Activated naive CD8-positive, alpha-beta T cell treated with anti-CD3 and anti-CD28 coated beads, Interleukin-2, amount 50 U/mL, for 16 hours (primary cell): ENCODE measurements around the gene OR1F1.
"Not testable (repeated sequence)": the region's sequence is repeated elsewhere in the genome, so short reads cannot be mapped to it uniquely, and the experiment has no call there.

Experiments used
- DNase-seq: peaks from one replicate; pipeline ENCODE4 v3.0.0-alpha.2; 2020; ENCODE audit warnings: low read depth, low spot score

The OR1F1 gene

DNA sequence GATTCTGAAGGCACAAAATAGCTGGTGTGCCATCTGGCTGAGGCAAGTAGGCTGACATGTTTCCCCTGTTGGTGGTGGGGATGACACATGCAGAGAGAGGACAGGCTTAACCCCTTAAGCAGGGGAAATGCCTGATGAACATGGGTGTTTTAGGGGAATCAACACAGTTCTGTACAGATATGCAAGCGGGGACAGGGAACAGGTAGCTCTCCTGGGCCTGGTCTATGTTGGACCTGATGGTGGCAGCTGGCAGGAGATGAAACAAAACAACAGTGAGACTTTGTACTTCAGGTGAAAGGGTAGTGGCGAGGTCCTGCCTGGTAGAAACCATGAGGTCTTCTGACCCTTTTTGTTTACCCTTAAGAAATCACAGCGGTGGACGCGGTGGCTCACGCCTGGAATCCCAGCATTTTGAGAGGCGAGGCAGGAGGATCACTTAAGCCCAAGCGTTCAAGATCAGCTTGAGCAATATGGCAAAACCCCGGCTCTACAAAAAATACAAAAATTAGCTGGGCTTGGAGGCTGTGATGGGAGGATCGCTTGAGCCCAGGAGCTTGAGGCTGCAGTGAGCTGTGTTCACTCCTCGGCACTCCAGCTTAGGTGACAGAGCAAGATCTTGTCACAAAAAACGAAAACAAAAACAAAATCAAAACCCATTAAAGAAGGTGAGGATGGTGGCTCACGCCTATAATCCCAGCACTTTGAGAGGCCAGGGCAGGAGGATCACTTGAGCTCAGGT, 10.5 kb downstream of the OR1F1 start:
- no peak for DNase-seq

DNA sequence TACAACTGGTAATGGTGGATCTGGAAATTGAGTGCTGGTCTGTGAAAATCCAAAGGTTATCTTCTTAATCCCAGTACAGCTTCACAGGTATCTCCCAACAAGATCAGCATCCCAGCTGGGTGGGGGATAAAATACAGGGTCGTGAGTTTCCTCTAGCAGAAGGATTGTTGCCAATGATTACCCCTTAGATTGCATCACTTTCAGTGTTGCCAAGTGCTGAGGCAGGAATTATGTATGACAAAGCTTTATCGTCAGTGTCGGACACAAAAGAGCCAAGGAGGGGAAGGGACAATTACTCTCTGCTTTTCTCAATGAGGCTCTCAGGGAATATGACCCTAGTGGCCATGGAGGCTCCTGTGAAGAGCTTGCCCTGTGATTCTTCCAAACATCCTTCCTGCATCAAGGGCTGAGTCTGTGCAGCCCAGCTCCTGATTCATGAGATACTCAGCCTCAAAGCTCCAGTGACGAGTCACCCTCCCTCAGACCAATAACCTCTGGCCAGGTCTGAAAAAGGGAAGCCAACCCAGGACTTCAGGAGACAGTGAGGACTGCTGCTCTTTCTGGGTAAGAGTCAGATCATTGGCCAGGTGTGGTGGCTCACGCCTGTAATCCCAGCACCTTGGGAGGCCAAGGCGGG, 15.0 kb downstream of the OR1F1 start:
- DNase-seq, result no peak

DNA sequence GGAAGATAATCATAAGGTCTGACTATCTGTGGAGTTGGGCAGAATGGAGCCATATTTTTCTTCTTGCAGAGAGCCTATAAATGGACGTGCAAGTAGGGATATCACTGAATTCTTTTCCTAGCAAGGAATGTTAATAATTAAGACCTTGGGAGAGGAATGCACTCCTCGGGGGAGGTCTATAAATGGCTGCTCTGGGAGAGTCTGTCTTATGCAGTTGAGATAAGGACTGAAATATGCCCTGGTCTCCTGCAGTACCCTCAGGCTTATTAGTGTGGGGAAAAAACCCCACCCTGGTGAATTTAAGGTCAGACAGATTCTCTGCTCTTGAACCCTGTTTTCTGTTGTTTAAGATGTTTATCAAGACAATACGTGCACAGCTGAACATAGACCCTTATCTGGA, 17.9 kb downstream of the OR1F1 start:
- DNase-seq, result not testable (repeated sequence)

DNA sequence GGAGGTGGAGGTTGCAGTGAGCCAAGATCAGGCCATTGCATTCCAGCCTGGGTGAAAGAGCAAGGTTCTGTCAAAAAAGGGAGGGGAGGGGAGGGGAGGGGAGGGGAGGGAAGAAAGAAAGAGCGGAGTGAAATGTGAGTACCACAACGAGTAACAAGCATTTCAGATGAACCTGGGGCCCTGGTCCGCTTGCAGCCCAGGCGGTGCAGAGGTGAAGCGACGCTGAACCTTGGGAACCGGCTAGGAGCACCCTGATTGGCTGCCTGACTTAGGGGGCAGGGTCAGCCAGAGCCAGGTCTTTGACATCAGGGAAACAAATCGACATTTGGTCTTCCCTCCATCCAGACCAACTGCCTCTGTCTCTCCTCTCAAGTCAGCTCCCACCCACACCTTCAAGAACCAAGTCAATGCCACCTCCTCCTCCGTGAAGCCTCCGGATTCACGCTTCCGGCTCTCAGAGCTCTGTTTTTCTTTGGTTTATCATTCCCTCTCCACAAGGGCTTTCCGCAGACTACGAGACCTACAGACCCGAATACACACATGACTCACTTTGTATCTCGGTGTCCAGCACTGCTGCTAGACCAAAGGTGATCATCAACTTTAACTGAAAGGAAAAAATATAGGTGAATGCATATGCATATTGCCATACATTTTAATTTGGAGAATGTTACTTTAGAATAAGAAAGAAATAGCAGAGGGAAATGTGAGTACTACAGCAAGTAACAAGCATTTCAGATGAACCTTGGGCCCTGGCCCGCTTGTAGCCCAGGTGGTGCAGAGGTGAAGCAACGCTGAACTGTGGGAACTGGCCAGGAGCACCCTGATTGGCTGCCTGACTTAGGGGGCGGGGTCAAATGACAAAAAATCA, 19.3 kb downstream of the OR1F1 start:
- DNase-seq, result no peak

DNA sequence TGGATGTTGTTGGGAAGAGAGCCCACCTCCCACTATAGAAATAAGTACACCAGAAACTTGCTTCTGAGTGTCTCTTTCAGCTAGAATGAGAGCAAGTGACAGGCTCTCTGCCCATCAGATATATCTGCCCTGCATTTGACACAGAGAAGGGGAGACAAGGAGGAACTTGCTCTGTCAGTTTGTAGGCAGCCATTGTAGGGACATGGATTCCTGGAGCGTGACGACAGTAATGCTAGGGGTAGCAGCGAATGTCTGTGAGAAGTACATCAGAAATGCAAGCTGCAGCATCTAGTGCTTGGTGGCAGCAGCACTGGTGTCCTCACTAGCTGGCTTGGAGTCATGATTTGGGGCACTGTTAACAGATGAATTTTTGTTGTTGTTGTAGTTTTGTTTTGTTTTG, 24.0 kb downstream of the OR1F1 start:
- DNase-seq, result no peak

DNA sequence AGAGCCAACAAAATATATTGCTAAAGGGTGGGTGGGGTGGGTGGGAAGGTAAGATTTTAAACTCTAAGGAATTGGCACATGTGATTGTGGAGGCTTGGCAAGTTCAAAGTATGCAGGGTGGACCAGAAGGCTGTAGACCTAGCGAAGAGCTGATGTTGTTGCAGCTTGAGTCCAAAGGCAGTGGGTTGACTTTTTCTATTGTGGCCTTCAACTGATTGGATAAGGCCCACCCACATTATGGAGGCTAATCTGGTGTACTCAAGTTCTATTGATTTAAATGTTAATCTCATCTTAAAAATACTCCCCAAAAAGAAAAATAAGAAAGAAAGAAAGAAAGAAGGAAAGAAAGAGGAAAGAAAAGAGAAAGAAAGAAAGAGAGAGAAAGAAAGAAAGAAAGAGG, 24.6 kb downstream of the OR1F1 start:
- no peak for DNase-seq

DNA sequence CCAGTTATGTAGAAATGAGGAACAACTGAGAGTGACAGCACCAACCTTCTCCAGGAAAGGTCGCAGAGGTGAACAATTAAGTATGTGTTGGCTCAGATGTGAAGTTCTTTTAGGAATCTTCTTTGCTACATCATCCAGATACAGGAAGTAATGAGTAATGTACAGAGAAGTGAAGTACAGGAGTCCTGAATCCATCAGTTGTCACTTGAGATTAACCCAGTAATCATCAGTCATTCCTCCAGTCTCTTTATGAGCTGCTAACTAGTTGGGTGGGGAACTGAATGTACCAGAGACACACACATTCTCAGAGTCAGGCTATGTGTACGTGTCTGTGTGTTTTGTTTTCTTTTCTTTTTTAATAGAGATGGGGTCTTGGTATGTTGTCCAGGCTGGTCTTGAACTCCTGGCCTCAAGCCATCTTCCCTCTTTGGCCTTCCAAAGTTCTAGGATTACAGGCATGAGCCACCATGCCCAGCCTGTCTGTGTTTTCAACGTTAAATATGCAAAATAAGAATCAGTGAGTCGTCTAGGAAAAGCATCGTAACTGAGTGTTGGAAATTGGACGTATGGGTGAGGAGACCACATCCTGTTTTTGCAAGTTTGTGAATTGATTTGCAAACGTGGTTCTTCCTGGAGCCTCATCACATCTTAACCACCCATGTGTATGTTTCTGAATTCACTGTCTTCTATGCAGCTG, 27.0 kb downstream of the OR1F1 start:
- no peak for DNase-seq

DNA sequence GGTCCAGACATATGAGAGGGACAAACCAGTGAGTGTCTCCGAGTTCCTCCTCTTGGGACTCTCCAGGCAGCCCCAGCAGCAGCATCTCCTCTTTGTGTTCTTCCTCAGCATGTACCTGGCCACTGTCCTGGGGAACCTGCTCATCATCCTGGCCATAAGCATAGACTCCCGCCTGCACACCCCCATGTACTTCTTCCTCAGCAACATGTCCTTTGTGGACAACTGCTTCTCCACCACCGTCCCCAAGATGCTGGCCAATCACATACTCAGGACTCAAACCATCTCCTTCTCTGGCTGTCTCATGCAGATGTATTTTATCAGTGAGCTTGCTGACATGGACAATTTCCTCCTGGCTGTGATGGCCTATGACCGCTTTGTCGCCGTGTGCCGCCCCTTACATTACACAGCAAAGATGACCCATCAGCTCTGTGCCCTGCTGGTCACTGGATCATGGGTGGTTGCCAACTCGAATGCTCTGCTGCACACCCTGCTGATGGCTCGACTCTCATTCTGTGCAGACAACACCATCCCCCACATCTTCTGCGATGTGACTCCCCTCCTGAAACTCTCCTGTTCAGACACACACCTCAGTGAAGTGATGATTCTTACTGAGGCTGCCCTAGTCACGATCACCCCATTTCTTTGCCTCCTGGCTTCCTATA, 27.7 kb downstream of the OR1F1 start:
- no peak for DNase-seq

DNA sequence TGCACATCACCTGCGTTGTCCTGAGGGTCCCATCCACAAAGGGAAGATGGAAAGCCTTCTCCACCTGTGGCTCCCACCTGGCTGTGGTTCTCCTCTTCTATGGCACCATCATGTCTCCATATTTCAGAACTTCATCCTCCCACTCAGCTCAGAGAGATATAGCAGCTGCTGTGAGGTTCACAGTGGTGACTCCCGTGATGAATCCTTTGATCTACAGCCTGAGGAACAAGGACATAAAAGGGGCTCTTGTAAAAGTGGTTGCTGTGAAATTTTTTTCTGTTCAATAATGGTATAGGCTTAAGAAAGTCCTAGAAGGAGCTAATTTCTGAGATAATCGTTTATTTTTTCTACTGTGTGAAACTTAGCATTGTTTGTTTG, 28.2 kb downstream of the OR1F1 start:
- no peak for DNase-seq

DNA sequence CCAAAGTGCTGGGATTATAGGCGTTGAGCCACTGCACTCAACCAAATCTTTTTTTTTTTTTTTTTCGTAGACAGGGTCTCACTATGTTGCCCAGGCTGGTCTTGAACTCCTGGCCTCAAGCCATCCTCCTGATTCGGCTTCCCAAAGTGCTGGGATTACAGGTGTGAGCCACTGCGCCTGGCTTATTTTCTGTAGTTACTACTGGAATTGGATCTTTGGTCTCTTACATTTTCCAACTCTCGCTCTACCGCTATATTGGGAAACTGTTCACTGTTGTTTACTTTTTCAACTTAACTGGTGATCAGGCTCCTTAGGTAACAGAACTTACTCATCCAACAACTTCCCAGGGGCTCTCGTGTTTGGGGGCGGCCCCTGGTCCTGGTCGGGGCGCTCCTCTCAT, 32.8 kb downstream of the OR1F1 start:
- no peak for DNase-seq

DNA sequence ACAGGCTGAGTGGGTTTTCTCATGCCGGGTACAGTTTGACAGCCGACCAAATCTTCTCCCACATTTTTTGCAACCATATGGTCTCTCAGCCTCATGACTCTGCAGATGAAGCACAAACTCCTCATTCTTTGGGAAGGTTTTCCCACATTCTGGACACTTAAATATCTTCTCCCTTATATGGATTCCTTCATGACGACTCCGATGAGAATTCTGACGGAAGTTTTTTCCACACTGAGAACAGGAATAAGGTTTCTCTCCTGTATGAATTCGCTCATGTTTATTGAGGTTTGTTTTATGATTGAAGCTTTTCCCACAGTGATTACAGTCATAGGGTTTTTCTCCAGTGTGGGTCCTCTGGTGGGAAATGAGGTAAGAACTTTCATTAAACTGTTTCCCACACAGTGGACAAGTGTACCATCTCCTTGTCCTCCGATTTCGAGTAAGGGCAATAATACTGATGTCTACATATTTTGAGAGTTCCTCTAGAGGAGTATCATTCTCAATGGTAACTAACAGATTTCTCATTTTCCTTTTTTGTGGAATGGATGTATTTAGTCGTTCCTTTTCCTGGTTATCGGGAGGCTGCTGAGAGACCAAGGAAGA, 36.0 kb downstream of the OR1F1 start:
- DNase-seq, result no peak

DNA sequence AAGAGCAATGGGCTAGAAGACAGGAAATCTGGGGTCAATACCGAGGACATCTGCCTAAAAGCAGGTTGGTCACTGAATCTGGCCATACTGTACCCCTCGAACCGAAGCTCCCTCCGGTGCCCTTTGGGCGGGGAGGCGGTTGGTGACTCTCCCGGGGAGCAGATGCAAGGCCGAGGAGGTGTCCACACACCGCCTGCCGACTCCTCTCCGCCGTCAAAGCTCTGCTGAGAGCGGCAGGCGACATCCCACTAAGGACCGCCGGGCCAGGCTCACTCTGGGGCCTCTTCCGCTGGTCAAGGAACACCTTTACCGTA, 46.5 kb downstream of the OR1F1 start:
- DNase-seq, result no peak

DNA sequence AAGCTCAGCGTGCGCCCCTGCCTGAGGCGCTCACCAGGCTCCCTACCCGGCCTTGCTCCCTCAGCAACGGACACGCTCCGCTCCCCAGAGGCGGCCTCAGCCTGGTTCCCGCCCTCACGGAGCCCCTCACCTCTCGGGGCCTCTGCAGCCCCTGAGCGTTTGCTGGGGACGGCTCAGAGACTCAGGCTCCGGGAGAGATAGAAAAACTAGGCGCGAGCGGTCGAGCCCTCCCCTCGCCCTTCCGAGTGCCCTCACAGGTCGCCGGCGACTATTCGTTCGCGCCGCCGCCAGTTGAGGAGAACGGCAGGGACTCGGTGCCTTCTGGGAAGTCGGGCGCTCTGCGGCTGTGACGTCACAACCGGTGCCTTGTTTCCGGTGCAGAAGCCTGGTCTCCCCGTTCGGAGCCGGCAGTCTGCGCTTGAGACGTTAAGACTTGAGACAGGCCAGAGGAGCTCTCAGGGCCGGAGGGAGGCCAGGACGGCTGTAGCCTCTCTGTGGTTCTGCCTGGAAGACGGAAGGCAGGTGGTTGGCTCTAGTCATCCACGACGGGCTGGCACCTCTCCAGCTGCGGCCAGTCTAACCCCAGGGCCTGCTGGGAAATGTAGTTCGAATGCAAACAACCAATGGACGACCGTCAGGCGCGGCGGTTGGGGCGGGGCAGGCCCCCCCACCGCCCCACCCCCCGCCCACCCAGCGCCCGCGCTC, 47.0 kb downstream of the OR1F1 start, which contains the start of gene ZNF200:
TSS of gene ZNF200 (minus strand) at position 302 of the 705 bp plus-strand sequence. CDS start 1,403 bp downstream, outside the sequence.
- peak; percentile 84 for DNase-seq

DNA sequence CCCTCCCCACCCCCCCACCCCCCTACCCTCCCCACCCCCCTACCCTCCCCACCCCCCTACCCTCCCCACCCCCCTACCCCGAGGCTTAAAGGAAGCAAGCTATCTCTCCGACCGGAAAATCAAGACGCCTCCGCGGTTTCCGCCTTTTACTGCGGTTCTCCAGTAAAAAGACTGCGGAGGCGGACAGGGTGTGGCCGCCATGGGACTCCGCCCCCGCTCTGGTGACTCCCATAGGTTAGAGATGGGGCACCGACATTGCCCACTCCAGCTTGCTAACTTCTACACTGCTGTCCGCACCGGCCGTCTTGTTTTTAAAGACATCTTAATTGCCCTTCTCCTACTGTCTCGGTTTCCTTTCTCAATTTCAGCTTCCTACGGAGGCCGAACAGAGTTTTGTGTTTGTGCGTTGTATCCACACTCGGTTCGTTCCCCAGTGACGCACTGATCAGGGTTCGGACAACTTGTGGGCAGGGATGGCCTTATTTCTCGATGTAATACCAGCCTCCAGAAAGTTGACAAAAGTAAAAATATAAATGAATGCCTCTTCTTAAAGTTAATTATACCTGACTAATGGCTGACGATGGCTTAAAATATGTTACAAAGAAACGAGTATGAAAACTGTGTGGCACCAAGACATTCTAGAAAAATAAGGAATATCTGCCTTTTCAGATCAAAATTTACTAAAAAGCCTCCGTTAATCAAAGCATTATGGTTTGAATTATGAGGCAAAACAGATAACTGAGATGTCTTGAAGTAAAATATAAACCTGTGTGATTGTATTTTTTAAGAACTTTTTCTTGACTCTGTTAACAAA, 48.1 kb downstream of the OR1F1 start:
- DNase-seq, result no peak

DNA sequence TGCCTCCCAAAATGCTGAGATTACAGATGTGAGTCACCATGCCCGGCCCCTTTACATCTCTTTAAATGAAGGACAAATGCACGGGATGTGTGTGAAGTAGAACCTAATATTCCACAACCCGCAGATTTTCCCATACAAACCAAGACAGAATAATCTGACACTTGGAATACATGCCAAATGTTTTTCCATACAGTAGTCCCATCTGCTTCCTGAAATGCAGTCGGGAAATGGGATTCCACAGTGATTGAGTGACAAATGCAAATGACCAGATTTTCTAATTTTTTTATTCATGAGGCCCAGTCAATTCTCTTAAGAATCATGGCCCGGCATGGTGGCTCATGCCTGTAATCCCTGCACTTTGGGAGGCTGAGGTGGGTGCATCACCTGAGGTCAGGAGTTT, 53.8 kb downstream of the OR1F1 start:
- DNase-seq, result no peak

DNA sequence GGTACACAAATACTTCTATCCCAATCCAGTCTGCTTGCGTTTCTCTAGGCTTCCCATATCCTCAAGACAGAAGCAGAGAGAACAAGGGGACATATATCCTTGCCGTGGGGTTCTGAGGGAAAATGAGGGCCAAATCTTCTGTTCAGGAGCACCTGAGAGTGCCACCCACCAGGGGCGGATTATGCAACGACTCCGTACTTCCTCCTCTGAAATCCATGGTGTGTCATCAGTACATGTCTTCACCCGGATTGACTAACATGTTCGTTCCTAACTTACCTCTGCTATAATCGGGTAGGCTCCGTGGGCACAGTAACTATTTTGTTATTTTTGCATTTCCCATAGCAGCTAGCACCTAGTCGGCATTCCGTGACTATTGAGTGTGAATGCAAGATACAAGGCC, 54.7 kb downstream of the OR1F1 start:
- no peak for DNase-seq

DNA sequence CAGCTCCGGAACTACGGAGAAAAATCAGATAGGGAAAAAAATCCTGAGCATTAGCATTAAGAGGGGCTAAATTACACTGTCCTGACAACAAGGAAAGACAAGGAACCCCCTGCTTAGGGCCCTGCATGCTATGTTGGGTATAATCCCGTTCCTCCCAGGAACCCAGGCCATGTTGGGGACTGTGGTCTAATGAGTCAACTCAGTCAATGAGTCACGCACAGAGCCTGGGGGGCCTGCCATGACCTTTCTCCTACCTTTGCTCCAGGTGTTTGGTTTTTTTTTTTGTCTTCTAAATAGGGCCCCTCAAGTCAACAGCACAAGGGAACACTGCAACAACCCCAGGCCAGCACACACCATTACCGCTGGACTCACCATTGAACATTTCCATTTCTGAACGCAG, 55.9 kb downstream of the OR1F1 start:
- DNase-seq, result no peak

DNA sequence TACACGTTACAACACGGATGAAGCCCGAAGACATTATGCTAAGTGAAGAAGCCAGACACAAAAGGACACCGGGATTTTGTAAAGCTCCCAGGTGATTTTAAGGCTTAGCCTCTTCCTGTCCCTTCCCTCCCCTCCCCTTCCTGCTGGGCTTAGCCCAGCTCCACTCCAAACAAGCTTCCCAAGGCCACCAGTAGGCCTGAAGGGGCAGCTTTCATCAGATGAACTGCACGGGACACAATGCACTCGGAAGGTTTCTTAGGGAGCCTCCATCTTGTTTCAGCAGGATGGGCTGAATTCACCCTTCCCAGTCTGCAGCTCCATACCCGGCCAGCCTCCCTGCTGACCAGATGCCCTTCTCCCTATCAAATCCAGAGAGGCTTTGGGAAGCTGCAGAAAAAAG, 58.0 kb downstream of the OR1F1 start:
- DNase-seq, result no peak

DNA sequence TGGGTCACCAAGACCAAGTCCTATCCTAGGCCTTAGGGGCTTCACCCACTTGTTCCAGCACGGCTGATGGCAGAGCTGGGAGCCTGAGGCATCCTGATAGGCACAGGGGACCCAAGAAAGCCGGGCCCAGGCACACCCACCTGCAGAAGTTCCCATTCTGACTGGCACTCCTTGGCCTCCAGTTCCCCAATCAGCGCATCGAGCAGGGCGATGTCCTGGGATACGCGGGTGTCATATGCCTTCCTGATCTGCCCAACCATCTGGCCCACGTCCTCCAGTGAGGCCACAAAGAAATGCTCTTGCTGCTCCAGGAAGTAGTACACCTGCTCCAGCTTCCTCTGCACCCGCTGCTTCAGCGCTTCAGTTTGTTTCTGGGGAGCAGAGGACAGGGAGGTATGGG, 58.9 kb downstream of the OR1F1 start:
- no peak for DNase-seq

DNA sequence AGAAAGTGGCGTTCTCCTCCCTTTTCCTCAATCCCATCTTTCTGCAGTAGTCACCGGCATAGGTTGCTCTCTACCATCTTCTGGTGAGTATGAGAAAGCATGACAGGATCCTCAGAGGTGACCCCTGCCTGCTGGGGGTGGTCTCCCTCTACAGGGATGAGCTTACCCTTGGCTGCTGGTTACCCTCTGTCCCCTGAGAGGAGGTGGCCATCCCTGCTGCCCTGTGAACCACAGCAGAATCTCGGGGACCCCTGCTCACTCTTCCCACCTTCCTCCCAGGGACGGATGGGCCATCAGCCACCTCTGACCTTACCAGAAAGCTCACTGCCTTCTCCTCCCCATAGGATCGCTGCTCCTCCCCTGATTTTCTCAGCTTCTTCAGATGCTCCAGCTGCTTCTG, 60.6 kb downstream of the OR1F1 start:
- DNase-seq, result no peak
